ENCODE measurements around the gene SPSB2.
"Not testable (repeated sequence)": the region's sequence is repeated elsewhere in the genome, so short reads cannot be mapped to it uniquely, and the experiment has no call there.

Gene SPSB2

DNA sequence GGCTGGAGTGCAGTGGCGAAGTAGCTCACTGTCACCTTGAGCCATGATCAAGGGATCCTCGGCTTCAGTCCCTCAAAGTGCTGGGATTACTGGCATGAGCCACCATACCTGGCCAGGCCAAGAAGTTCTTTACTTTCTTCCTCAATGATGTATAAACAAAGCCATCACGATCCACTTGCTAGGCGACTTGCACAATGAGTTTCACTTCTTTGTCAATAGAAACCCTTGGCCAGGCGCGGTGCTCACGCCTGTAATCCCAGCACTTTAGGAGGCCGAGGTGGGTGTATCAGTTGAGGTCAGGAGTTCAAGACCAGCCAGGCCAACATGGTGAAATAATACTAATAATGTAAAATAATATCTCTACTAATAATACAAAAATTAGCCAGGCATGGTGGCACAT lies 14.4 kb upstream of the SPSB2 start:
- H3K9me2 ChIP-seq (replicated peaks; ENCODE audit: control insufficient read depth, low read length) = no peaks in the 10 kb centered on the region
- no peaks in the 10 kb centered on the region for H4K20me1 ChIP-seq (ENCODE audit: control insufficient read depth, insufficient read depth, low read depth, low read length)
- peaks cover 6% of the 10 kb centered on the region for H3K36me3 ChIP-seq (ENCODE audit: control insufficient read depth, low read length)
- TF ChIP-seq, protein P1, sequence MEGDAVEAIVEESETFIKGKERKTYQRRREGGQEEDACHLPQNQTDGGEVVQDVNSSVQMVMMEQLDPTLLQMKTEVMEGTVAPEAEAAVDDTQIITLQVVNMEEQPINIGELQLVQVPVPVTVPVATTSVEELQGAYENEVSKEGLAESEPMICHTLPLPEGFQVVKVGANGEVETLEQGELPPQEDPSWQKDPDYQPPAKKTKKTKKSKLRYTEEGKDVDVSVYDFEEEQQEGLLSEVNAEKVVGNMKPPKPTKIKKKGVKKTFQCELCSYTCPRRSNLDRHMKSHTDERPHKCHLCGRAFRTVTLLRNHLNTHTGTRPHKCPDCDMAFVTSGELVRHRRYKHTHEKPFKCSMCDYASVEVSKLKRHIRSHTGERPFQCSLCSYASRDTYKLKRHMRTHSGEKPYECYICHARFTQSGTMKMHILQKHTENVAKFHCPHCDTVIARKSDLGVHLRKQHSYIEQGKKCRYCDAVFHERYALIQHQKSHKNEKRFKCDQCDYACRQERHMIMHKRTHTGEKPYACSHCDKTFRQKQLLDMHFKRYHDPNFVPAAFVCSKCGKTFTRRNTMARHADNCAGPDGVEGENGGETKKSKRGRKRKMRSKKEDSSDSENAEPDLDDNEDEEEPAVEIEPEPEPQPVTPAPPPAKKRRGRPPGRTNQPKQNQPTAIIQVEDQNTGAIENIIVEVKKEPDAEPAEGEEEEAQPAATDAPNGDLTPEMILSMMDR (IDR thresholded peaks at IDR 0.05; ENCODE audit: low read depth, low read length, poor library complexity, severe bottlenecking) = no peak
- no peak for TF ChIP-seq EZH2phosphoT487 (IDR thresholded peaks at IDR 0.05; ENCODE audit: borderline replicate concordance, low read length)
- no peaks in the 10 kb centered on the region for H3K9me3 ChIP-seq (ENCODE audit: control insufficient read depth, insufficient read depth, low read length)
- 0 out of 2 replicates have a peak, but pooled peaks cover 2% of the 10 kb centered on the region for H3F3A ChIP-seq (ENCODE audit: control insufficient read depth, insufficient read depth)
- no peak overlapping the region for H3K4me2 ChIP-seq (ENCODE audit: low read length)
- no peaks in the 10 kb centered on the region for H3K27me3 ChIP-seq (ENCODE audit: control insufficient read depth, low read length)
- no peaks in the 10 kb centered on the region for H3K79me2 ChIP-seq (ENCODE audit: control insufficient read depth, low read length)
- no peak overlapping the region for H3K4me3 ChIP-seq (ENCODE audit: low read length)
- H3K27ac ChIP-seq (ENCODE audit: low read depth, low read length) = no peak overlapping the region
- H3K4me1 ChIP-seq (ENCODE audit: control insufficient read depth, low read length) = peaks cover 17% of the 10 kb centered on the region

DNA sequence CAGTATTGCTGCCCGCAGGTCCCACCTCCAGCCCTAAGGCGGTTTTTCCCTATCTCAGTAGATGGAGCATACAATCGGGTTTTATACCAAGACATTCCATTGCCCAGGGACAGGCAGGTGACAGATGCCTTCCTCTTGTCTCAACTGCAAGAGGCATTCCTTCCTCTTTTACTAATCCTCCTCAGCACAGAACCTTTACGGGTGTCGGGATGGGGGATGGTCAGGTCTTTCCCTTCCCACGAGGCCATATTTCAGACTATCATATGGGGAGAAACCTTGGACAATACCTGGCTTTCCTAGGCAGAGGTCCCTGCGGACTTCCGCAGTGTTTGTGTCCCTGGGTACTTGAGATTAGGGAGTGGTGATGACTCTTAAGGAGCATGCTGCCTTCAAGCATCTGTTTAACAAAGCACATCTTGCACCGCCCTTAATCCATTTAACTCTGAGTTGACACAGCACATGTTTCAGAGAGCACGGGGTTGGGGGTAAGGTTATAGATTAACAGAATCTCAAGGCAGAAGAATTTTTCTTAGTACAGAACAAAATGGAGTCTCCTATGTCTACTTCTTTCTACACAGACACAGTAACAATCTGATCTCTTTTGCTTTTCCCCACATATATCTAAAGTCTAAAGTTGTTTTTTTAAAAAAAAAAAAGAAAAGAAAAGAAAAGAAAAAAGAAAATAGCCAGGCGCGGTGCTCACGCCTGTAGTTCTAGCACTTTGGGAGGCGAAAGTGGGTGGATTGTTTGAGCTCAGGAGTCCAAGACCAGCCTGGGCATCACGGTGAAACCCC lies 13.3 kb upstream of the SPSB2 start:
- not testable (repeated sequence) for H3K27ac ChIP-seq (ENCODE audit: low read depth, low read length); H3K4me1 ChIP-seq (ENCODE audit: control insufficient read depth, low read length); H3K4me2 ChIP-seq (ENCODE audit: low read length); H3K27me3 ChIP-seq (ENCODE audit: control insufficient read depth, low read length); H3F3A ChIP-seq (ENCODE audit: control insufficient read depth, insufficient read depth); H4K20me1 ChIP-seq (ENCODE audit: control insufficient read depth, insufficient read depth, low read depth, low read length); H3K9me2 ChIP-seq (replicated peaks; ENCODE audit: control insufficient read depth, low read length); H3K9me3 ChIP-seq (ENCODE audit: control insufficient read depth, insufficient read depth, low read length); H3K36me3 ChIP-seq (ENCODE audit: control insufficient read depth, low read length); H3K4me3 ChIP-seq (ENCODE audit: low read length); H3K79me2 ChIP-seq (ENCODE audit: control insufficient read depth, low read length)

DNA sequence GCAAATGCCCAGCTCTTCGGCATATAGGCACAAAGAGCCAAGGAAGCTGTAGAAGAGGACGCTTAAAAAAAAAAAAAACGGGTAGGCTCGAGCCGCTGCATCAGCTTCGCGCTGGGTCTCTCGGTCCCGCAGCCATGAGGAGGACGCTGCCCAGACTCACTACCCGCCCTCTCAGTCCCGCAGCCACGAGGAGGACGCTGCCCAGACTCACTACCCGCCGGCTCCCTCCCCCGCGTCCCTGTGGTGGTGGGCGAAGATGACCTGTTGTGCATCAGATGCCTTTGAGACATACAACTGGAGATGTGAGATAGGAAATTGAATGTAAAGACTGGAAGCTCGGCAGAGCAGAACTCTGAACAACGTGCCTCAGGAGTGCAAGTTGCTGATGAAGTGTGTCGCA lies 11.4 kb upstream of the SPSB2 start:
- Histone ChIP-seq H4K20me1 (ENCODE audit: control insufficient read depth, insufficient read depth, low read depth, low read length) (no peaks in the 10 kb centered on the region), H3F3A (ENCODE audit: control insufficient read depth, insufficient read depth) (no peaks in the 10 kb centered on the region), H3K9me2 (replicated peaks; ENCODE audit: control insufficient read depth, low read length) (no peaks in the 10 kb centered on the region), H3K4me2 (ENCODE audit: low read length) (no peak overlapping the region), H3K36me3 (ENCODE audit: control insufficient read depth, low read length) (peaks cover 6% of the 10 kb centered on the region), H3K4me1 (ENCODE audit: control insufficient read depth, low read length) (no peaks in the 10 kb centered on the region), H3K27ac (ENCODE audit: low read depth, low read length) (no peak overlapping the region), H3K4me3 (ENCODE audit: low read length) (no peak overlapping the region), H3K9me3 (ENCODE audit: control insufficient read depth, insufficient read depth, low read length) (no peaks in the 10 kb centered on the region), H3K27me3 (ENCODE audit: control insufficient read depth, low read length) (no peaks in the 10 kb centered on the region), H3K79me2 (ENCODE audit: control insufficient read depth, low read length) (no peaks in the 10 kb centered on the region)
- TF ChIP-seq EZH2phosphoT487 (IDR thresholded peaks at IDR 0.05; ENCODE audit: borderline replicate concordance, low read length) = no peak
- TF ChIP-seq, protein P1 (IDR thresholded peaks at IDR 0.05; ENCODE audit: low read depth, low read length, poor library complexity, severe bottlenecking) = no peak

DNA sequence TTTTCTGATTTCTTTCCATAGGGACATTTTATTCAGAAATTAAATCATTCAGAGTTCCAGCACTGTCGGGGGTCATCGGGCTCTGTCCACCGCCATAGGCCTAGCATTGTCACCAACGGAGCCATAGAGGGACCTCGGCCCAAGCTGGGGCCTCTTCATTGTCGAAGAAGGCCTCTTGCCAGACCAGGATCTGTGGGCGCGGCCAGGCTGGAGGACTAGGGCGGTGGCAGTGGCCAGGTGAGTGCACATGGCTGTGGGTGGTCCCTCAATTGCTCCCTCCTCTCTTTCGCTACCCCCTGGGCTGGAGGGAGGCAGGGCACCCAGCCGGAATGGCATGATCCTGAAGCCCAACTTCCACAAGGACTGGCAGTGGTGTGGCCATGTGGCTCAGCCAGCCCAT lies 10.6 kb upstream of the SPSB2 start:
- Histone ChIP-seq H3K79me2 (ENCODE audit: control insufficient read depth, low read length) (no peaks in the 10 kb centered on the region), H3F3A (ENCODE audit: control insufficient read depth, insufficient read depth) (no peaks in the 10 kb centered on the region), H3K36me3 (ENCODE audit: control insufficient read depth, low read length) (peaks cover 6% of the 10 kb centered on the region), H3K9me2 (replicated peaks; ENCODE audit: control insufficient read depth, low read length) (no peaks in the 10 kb centered on the region), H3K4me3 (ENCODE audit: low read length) (no peak overlapping the region), H3K4me2 (ENCODE audit: low read length) (no peak overlapping the region), H3K9me3 (ENCODE audit: control insufficient read depth, insufficient read depth, low read length) (no peaks in the 10 kb centered on the region), H3K27ac (ENCODE audit: low read depth, low read length) (no peak overlapping the region), H3K4me1 (ENCODE audit: control insufficient read depth, low read length) (no peaks in the 10 kb centered on the region), H3K27me3 (ENCODE audit: control insufficient read depth, low read length) (no peaks in the 10 kb centered on the region), H4K20me1 (ENCODE audit: control insufficient read depth, insufficient read depth, low read depth, low read length) (no peaks in the 10 kb centered on the region)
- no peak for TF ChIP-seq EZH2phosphoT487 (IDR thresholded peaks at IDR 0.05; ENCODE audit: borderline replicate concordance, low read length)
- TF ChIP-seq, protein P1 (IDR thresholded peaks at IDR 0.05; ENCODE audit: low read depth, low read length, poor library complexity, severe bottlenecking) = no peak
